Daoy (cell line): Measurements from ENCODE around the gene RELT. TPM values are rescaled to one million over a fixed set of nuclear protein-coding genes. Genes with fewer than 3 reads are reported as not detected.

Experiments
- DNase-seq: peaks from one replicate; pipeline ENCODE4 v3.0.0-alpha.2; 2015; ENCODE audit warnings: low read depth
- total RNA-seq: library from RNA; depleted of rRNA; stranded (reverse); fragments of >200 nt; shearing (Covaris generic); gene quantifications from 2 replicates; pipeline ENCODE4 v1.2.3, GENCODE V29; 2014

Gene RELT
- total RNA-seq, 1 experiment from 2014 or later, result 11.2 TPM

DNA sequence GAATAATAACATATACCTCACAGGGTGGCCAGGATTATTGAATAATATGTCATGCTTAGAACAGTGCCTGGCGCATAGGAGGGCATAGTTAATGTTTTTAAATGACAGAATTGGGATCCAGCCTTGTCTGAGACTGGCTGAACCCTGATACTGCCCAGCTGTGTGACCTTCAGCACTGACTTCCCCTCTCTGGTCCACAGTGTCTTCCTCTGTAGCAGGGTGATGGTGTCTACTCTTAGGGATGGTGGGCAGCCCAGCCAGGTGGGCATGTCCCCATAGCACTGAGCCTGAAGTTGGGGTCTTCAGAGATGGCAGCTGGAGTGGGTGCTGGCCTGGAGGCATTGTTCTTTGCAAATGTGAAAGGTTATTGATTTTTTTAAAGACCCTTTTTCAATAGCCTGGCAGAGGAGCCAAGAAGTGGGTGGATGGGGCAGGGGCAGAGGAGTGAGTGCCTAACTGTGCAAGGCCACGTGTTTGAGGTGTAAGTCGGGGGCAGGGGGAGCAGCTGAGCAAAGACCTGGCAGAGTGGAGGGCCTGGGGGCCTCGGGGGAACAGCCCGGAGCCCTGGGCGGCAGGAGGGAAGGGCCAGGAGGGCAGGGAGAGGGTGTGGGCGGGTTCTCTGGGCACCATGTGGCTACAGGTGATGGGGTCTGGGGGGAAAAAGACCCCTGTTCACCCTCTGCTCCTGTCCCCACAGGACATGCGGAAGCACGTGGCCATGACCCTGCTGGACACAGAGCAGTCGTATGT lies 29.8 kb upstream of the RELT start:
- DNase-seq, result no peak

DNA sequence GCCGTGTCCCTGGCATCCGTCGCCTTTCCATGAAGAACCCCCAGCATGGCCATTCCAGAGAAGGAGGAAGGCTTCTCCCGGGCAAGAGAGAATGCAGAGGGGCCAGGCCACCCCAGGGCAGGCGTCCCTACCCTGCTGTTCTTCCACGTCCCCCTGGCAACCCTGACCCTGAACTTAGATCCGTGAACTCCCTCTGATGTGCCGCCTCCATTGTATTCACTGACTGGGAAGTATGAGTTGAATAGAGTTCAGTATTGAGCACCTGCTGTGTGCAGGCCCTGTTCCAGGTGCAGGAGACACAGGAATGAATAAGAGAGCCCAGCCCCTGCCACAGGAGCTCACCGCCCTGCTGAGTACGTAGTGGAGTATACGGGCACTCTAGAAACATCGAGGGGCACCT lies 29.1 kb upstream of the RELT start:
- no peak for DNase-seq

DNA sequence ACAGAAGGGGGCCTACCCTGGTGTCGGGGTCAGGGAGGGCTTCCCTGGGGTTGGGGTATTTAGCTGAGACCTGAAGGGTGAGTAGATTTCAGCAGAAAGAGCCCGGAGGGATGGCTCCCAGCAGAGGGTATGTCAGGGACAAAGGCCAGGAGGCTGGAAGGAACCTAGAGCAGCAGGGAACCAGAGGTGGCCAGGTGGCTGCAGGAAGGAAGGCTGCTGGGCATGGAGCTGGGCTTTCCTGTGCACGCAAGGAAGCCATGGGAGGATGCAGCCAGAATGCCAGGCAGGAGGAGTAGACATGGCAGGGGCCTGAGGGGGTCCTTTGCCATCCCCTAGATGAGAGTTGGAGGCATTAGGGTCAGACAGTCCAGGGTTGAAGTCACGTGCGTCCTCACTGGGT lies 27.4 kb upstream of the RELT start:
- DNase-seq, result no peak

DNA sequence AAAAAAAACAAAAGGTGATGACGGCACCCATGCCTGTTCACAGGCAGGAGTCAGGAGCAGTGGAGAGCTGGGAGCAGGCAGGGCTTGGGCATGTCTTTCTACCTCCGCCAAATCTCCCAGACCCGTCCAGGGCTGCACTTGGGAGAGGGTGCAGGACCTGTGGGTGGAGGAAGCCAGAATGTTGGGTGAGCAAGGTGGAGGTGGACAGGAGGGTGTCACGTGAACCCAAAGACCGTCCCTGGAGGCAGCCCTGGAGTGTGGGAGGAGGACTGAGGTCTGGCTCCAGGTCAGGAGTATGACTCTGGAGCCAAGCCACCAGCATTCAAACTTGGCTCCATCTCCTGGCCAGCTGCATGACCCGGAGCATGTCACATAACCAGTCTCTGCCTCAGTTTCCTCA lies 26.6 kb upstream of the RELT start:
- no peak for DNase-seq

DNA sequence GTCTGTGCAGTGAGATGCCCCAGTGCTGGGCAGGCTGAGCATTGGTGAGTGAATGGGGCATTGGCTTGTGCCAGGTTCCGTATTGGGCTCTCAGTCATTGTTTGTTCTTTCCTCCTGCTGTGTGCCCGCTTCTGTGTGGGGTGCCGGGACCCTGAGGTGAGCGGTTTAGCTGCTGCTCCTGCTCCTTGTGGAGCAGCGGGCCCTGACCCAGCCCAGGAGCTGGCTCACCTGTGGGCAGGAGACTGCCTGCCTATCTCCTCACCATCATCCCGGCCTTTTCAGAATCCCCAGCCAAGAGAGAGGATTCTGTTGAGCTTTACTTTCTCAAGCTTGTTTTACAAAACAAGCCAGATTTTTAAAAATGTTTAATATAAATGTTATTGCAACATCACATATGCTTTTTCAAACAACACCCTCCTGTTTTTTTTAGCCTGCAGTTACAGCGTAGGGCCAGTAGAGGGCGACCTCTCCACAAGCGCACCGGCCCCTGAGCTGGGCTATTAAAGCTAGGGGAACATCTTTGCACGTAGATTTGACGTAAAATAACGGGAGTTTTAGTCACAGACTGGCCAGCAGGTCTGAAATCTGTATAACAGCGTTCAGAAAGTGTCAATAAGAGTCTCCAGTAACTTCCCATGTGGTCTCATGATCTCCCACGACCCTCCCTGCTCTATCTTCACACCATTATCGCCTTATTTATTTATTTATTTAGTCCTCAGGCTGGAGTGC lies 25.1 kb upstream of the RELT start:
- peak; percentile 50 for DNase-seq

DNA sequence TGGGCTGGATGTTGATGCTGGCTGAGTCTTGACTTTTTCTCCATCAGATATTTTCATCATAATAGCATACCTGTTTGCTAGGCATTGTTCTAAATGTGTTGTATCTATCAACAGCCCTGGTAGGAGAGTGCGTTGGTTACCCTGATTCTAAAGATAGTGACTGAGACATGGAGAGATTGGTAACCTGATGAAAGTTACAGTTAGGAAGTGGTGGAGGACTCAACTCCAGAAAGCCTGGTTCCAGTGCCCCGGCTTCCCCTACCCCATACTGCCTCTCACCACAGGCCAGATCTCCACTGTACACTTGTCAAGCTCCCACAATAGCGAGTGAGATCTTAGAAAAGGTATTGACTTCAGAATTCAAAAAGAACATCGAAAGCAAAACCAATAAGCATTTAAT lies 22.8 kb upstream of the RELT start:
- DNase-seq, result no peak

DNA sequence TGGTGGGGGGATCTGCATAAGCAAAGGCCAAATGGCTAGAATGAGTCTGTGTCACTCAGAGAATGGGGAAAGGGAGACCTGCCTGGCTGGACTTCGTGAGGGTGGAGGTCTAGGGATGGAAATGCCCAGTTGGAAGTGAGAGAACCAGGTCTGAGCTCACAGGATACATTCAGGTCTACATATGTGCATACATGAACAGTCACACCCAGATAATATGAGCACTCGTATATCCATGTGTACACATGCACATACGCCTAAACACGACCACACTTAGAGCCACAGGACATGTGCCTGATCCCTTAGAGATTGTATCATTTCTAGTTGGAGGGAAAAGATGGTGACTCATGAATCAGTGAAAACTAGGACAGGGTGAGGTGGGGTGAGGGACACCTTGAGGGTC lies 21.1 kb upstream of the RELT start:
- DNase-seq, result no peak

DNA sequence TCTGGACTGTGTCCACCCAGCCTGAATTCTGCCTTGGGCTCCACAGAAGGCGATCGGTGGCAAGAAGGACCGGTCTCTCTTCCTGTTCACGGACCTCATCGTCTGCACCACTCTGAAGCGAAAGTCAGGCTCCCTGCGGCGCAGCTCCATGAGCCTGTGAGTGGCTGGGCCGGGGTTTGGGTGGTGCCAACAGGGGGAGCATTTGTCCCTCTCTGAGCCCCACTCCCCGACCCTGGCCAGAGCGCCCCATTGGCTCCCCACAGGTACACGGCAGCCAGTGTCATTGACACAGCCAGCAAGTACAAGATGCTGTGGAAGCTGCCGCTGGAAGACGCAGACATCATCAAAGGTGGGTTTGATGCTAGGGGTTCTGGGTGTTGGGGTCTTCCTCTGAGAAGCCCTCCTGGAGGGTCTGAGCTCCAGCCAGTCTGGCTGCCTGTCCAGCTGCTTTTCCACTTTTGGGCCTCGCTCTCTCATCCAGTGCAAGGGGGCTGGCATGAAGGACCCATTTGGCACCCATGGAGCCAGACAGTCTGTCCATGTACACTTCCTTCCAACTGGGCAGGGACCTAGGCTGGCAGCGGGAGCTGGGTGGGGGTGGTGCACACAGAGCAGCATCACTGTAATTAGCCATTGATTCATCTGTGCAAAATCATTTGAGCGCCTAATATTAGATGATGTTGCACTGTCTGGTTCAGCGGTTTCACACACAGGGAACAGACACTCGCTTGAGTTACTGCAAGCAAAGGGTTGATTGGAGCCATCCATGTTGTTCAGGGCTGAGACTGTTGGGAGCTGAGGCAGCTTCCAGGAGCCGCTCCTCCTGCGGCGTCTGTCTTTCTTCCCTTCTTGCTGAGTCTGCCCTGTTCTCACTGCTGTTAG lies 19.0 kb upstream of the RELT start:
- no peak for DNase-seq

DNA sequence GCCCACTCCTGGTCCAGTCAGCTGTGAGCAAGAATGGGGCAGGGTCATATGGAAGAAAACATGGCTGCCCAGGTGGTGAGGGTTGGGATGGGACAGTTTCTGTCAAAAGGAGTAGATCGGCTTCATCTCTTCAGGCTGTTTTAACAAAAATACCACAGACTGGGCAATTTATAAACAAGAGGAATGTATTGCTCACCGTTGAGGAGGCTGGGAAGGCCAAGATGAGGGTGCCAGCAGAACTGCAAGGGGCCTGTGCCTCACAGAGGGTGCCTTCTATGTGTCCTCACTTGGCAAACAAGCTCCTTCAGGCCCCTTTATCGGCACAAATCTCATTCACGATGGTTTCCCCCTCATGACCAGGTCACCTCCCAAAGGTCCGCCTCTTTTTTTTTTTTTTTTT lies 18.1 kb upstream of the RELT start:
- no peak for DNase-seq

DNA sequence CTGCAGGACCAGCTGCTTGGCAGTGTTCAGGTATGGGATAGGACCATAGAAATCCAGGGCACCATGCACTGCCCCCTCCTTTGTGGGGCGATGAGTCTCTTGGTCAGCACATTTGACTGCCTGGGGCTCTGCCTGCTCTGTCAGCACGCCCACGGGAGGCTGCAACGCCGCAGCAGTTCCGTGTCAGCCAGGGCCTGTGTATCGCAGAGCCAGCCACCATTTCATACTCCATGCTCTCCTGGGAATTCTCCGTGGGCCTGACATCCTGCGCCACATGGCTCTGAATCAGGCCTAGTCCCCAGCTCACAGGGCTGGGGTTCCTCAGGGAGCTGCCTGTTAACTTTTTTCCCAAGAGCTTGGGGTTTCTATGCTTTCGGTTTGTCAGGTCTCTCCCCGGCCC lies 16.9 kb upstream of the RELT start:
- DNase-seq, result no peak

DNA sequence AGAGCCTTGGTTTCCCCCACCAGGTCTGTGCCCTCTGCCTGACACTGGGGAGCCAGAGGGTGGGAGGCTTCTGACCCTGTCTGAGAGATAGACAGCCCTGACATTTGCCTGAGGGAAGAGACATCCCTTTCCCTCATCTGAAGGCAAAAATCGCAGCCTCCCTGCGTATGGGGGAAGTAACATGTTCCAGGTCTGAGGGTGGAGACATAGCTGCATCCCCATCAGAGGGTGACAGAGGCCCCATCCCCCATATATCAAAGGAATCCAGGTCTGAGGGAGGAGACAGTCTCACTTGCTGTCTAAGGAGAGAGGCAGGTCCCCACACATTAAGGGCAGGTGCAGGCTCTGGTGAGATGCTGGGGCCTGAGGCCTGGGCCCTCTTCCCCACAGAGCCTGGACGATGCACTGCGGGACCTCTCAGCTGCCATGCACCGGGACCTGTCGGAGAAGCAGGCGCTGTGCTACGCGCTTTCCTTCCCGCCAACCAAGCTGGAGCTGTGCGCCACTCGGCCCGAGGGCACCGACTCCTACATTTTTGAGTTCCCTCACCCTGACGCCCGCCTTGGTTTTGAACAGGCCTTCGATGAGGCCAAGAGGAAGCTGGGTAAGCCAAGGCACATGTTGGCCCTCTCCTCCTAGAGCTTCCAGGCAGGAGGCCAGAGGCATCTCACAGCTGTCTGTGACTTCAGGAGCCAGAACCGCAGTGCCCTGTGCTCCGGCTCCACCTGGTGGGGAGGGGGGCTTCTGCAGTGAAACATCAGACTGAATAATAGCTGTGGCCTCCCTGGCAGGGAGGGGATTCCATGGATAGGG lies 16.1 kb upstream of the RELT start:
- DNase-seq, result peak; percentile 33

DNA sequence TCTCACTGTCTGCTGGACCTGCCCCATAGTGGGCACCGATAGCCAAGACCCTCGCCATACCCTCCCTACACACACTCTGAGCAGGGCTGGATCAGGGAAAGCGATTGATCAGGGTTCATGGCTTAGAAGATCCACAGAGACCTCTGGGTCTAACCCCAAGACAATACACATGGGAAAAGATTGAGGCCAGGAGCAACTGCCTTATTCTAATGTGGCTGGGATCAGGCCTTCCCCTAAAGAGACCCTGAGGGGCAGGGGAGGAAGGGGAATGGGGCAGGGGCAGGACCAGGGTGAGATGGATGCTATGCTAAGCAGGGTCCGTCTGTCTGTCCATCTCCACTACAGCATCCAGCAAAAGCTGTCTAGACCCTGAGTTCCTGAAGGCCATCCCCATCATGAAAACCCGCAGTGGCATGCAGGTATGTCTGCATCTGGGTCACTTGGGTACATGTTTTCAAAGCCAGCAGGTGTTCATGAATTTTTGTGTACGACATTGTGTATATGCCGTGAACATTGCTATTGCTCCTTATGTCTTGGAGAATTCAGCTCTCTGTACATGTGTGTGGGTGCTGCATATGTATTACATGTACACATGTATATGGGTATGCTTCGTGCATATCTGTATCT lies 15.3 kb upstream of the RELT start:
- DNase-seq, result no peak

DNA sequence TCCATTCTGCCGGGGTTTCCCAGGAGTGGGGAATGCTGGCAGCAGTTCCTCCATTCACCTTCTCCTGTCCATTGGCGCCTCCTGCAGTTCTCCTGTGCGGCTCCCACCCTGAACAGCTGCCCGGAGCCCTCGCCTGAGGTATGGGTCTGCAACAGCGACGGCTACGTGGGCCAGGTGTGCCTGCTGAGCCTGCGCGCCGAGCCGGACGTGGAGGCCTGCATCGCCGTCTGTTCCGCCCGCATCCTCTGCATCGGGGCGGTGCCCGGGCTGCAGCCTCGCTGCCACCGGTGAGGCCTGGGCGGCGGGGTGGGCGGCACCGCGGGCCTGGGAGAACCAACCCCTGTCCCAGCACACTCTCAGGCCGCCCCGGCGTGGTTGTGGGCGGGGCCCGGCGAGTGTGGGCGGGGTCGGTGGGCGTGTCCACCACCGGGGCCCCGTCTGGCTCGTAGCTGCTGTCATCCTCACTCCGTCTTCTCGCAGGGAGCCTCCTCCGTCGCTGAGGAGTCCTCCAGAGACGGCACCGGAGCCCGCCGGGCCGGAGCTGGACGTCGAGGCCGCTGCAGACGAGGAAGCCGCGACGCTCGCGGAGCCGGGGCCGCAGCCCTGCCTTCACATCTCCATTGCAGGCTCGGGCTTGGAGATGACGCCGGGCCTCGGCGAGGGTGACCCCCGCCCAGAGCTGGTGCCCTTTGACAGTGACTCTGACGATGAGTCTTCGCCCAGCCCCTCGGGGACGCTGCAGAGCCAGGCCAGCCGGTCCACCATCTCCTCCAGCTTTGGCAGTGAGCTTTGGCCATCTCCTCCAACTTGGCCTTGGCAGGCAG lies 14.0 kb upstream of the RELT start:
- DNase-seq, result no peak

DNA sequence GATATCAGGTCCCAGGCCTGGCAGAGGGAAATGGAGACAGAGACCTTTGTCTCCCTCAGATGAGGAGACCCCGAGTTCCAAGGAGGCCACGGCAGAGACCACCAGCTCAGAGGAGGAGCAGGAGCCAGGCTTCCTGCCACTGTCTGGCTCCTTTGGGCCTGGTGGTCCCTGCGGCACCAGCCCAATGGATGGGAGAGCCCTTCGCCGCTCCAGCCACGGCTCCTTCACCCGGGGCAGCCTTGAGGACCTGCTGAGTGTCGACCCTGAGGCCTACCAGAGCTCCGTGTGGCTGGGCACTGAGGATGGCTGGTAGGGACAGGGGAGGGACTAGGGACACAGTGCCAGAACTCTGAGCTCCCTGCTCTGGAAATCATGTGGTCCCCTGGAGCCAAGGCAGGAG lies 13.1 kb upstream of the RELT start:
- no peak for DNase-seq

DNA sequence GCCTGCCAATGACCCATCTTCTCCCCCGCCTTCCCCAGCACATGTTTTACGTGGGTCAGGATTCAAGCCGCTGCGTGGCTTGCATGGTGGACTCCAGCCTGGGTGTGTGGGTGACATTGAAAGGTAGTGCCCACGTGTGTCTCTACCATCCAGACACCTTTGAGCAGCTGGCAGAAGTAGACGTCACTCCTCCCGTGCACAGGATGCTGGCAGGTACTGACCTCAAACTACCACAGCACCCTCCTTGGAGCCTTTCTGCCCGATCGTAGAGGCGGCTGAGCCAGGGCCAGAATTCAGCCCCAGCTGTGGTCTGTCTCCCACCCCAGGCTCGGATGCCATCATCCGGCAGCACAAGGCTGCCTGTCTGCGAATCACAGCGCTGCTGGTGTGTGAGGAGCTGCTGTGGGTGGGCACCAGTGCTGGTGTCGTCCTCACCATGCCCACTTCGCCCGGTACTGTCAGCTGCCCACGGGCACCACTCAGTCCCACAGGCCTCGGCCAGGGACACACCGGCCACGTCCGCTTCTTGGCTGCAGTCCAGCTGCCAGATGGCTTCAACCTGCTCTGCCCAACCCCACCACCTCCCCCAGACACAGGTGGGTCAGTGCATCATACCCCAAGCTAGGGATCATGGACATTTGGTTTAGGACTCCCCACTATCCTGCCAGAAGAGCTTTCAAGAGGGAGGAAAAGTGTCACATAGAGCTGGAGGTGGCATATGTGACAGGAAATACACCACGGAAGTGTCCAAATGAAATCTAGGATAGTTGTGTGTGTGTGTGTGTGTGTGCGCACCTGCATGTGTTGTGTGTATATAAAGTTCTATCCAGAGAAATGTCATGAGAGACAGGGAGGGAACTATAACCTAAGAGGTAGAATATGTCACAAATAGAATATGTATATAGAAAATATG lies 10.6 kb upstream of the RELT start:
- no peak for DNase-seq

DNA sequence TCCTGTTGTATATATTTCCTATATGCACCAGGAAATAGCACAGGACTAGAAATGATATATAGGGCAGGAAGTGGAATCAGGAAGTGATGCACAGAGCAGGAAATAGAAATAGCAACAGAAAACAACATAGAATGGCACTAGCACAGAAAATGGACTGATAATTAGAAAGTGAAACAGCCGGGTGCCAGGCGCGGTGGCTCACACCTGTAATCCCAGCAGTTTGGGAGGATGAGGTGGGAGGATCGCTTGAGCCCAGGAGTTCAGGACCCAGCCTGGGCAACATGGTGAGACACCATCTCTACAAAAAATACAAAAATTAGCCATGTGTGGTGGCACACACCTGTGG lies 10.0 kb upstream of the RELT start:
- no peak for DNase-seq

DNA sequence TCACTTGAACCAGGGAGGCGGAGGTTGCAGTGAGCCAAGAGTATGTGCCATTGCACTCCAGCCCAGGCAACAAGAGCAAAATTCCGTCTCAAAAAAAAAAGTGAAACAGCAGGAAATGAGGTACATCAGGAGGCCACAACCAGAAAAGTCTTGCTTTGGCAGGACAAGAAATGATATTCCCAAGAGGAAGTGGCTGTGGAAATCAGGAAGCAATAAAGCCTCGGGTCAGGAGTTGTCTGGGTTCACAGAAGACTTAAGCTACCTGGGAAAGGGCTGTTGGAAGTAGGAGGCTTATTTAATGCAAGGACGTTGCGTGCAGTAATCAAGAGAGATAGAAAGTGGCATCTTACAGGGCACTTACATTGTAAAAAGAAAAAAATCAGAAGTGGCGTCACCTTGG lies 9.2 kb upstream of the RELT start:
- no peak for DNase-seq

DNA sequence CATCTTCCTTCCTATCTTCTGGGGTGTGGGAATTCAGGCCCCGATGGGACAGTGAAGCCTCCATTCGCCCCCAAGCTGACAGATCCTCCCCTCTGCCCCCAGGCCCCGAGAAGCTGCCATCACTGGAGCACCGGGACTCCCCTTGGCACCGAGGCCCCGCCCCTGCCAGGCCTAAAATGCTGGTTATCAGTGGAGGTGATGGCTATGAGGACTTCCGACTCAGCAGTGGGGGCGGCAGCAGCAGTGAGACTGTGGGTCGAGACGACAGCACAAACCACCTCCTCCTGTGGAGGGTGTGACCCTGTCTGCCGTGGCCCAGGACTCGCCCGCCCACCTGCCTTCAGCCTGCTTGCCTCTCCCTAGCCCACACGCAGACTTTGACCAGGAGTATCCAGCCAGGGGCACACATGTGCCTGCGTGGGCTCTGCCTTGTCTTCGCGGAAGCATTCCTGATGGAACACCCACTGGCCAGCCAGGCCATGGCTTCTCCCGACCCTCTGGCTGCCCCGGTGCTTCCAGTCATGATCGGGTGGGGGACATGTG lies 8.6 kb upstream of the RELT start:
- DNase-seq, result no peak

DNA sequence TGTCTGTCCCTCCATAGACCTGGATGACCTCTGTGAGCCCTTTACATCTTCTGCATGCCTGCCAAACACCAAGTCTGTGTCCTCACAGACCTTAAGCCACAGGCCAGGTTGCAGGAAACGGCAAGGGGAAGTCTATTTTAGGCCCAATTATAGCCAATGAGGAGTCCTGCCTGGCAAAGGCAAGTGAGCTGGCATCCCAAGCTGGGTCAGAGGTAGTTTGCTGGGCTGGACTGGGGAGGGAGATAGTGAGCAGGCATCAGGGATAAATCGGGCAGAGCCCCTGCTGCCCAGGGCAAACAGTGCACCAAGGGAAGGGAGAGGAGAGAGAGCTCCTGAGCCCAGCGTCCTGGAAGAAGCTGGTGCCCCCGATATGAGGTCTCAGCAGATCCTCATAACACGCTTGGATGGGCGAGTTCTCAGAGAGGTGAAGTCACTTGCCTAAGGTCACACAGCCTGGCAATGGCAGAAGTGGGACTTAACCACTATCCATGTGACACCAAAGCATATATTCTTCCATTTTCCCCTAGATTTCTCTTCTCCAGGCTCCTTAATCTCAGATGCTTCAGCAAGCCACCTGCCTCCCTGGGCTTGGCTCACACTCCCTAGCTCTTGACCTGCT lies 3.7 kb upstream of the RELT start:
- DNase-seq, result peak; percentile 42
